ENCODE measurements around the gene ADARB2. TPM values are rescaled to one million over a fixed set of nuclear protein-coding genes. Genes with fewer than 3 reads are reported as not detected.

ADARB2 gene
- total RNA-seq, 1 donor from 2014 or later = 0.19 TPM

DNA sequence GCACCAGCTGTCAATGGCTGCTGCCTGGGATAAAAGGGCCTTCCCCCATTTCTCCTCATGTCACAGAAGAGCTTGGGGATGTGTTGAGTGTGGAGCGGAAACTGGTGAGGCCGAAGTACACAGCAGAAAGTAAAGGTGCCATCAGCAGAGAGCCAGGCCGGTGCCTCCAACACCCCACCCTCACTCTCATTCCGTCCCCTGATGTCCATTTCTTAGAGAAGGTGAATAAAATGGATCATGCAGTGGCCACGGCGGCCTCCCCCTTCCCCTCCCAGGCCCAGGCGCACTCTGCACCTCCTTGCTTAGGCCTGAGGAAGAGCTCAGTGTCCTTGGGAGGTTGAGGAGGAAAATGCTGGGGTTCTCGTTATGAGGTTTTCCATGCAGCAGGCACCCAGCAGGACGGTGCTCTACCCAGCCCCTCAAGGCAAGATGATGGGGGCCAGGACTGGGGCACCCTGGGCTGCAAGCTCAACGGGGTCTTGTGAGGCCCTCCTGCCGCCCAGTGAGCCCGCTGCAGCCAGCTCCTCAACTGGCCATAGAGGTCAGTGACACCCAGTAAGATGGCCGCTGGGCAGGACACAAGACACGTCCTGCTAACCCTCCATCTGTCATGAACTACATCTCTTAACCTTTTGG is 163.9 kb downstream of the ADARB2 start:
- DNase-seq (ENCODE audit: low read depth) = no peak

DNA sequence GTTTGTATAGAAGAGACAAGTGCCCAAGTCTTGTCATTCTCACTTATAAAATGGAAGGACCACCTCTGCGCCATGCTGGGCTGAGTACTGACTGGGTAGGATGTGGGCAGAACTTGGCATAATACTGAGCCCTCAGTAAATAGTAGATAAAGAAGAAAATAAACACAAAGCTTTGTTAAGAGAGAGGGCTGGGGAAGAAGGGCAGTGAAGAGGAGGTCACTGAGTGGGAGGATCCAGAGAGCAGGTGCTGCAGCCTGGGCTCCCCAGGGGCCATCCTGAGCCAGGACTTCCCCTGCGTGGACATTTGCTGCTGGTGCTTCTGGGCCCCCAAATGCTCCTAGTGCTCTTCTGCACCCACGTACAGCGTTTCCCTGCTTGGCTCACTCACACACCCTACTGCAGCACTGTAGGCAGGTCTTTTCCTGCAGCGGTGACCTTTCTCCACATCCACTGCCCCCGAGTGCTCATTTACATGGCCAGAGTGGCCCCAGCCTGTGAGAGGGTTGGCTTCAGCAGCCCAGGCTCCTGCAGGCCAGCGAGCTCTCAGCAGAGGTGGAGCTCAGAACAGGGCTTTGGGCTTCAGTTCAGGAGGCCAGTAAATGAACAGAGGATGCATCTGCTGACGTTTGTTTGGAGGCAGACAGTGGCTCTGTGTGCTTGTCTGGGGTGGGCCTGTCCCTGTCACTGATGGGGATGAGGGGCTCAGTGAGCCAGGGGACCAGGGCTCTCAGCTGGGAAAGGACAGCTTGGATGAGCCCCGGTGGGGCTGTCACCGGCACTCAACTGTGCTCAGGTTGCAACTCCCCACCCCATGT is 164.6 kb downstream of the ADARB2 start:
- DNase-seq (ENCODE audit: low read depth) = no peak

DNA sequence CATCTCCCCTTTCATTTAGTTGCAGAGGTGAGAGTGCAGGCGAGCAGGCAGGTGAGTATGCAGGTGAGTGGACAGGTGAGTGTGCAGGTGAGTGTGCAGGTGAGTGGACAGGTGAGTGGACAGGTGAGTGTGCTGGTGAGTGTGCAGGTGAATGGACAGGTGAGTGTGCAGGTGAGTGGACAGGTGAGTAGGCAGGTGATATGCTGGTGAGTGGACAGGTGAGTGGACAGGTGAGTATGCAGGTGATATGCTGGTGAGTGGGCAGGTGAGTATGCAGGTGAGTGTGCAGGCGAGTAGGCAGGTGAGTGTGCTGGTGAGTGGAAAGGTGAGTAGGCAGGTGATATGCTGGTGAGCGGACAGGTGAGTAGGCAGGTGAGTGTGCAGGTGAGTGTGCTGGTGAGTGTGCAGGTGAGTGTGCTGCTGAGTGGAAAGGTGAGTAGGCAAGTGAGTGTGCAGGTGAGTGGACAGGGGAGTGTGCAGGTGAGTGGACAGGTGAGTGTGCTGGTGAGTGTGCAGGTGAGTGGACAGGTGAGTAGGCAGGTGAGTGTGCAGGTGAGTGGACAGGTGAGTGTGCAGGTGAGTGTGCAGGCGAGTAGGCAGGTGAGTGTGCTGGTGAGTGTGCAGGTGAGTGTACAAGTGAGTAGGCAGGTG is 165.6 kb downstream of the ADARB2 start:
- DNase-seq (ENCODE audit: low read depth) = no peak

DNA sequence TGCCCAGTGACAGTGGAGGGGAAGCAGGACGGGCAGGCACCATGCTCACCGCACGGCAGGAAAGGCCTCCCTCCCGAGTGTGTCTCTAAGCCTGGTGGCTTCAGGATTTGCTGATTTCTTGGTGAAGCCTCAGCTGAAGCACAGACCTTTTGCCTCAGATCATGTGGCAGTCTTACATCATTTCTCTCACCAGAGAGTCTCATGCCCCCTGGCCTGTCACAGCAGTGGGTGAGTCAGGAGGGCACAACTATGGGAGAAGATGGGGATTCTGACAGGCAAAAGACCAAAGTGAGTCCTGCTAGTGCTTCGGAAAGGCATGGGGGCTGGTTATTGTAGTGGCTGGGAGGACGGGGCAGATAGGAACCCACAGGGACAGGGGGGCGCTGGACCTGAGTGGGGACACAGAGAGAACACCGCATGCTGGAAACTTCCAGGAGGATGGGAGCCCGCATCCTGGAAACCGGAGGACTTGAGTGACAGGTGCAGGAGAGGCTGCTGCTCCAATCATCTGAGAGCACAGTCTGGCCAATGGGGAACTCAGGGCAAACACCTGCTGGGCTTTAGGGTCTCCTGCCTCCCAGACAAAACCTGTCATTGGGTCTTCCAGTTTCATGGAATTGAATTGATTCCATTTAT is 166.8 kb downstream of the ADARB2 start:
- DNase-seq (ENCODE audit: low read depth) = no peak

DNA sequence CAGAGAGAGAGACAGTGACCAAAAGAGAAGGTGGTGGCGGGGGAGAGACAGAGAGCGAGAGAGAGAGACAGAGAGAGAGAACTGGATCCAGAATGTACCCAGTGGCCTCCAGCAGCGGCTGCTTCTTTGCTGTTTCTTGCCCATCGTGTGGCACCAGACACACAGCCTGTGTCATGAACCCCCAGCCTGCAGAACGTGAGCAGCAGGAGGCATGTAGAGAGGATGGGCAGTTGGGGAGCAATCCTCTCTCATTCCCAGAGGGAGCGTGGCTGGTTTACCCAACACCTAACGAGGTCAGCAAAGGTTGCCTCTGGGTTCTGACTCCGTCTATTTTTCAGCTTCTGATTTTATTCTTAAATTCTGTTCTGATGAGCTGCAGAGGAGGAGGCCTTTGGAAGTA is 168.1 kb downstream of the ADARB2 start:
- no peak for DNase-seq (ENCODE audit: low read depth)

DNA sequence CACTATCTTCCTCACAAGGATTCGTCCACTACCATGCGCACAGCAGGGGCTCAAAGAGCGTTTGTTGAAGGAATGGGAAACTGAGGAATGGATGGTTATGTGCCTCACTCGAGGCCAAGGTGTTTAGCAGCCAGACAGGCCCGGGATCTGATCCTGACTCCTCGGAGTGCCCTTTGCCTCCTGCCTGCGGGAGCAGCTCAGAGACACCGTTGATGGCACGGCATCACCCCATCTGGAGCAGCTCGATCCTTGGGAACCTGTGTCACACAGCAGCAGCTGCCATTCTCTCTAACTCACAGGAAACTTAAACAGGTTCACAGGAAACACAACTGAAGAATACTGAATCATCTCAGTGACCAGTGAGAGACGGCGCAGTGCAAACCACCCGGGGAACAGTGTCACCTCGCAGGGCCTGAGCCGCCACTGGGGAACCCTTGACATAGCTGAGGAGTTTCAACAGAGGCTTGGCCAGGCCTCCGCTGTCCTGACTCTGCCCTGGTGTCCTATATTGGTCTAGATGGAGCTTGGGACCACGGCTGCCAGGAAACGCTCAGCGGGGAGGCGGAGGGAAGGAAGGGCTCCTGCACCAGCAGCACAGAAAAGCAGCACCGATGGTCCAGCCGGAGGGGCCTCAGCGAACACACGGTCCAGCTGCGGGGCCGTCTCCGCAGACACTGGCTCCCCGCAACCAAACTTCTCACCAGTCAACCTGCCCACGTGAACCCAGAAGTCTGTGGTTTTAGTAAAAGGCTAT is 169.4 kb downstream of the ADARB2 start:
- no peak for DNase-seq (ENCODE audit: low read depth)

DNA sequence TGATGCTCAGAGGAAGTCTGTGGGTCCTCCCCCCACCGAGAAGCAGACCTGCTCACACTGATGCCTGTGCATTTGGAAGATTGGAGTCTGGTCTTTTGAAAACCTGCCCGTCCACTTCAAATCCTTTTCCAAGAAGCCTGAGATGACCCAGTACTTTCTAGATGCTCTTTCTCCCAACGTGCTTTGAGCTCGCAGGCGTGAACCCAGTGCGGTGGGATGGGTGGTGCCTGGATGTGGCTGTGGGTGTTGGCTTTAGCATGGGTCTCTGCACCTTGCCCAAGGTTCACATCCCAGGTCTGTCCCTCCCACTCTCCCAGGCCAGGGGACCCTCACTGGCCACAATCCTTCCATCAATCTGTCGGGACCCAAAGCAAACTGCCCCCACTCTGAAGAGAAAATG is 170.2 kb downstream of the ADARB2 start:
- no peak for DNase-seq (ENCODE audit: low read depth)

DNA sequence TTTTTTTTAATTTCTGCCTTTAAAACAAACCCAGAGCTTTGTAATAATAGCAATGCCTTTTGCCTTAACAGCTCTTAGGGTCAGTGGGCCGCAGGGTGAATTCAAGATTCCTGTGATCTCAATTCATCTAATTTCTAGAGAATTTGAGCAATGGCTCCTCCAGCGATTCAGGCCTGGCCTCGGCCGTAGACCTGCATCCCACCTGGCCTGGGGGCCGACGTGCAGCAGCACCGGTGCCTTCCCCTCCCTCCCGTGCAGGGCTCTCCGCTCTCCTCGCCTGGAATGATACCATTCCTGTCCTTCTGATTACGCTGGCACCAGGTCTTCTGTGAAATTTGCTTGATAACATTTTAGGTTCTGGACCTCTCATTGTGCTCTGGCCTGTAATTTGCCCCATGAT is 172.5 kb downstream of the ADARB2 start:
- no peak for DNase-seq (ENCODE audit: low read depth)

DNA sequence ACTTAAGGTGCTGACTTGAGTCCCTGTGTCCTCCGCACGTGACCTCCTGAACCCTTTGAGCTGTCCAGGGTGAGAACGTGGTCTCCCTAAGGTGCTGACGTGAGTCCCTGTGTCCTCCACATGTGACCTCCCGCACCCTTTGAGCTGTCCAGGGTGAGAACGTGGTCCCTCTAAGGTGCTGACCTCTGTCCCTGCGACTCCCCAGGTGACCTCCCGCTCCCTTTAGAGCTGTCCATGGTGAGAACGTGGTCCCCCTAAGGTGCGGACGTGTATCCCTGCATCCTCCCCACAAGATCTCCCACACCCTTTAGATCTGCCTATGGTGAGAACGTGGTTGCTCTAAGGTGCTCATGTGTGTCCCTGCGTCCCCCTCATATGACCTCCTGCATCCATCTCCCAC is 174.3 kb downstream of the ADARB2 start:
- no peak for DNase-seq (ENCODE audit: low read depth)

DNA sequence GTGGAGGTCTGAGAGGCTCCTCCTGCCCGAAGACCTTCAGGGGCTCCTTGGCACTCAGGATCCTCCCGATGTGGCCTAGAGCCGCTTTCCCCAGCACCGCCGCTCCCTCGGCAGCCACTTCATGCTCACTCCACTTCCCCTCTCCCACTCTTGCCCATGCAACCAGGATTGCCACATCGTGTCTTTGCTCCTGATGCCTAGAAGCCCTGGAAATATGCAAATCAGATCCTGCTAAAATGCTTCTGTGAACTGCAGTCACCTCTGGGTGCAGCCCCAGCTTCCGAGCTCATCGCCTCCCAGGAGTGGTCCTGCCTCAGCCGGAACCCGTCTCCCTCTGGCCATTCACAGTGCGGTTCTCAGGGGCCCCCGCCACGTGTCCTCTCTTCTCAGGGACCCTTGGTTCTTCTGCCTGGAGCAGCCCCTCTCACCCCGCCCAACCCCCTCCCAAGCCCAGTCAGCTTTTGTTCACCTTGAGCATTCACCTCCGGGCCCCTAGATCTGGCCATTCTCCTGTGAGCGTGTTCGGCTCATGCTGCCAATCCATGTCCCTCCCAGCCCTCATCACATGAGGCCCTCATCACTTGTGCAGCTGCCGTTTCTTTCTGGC is 175.5 kb downstream of the ADARB2 start:
- DNase-seq (ENCODE audit: low read depth) = no peak

DNA sequence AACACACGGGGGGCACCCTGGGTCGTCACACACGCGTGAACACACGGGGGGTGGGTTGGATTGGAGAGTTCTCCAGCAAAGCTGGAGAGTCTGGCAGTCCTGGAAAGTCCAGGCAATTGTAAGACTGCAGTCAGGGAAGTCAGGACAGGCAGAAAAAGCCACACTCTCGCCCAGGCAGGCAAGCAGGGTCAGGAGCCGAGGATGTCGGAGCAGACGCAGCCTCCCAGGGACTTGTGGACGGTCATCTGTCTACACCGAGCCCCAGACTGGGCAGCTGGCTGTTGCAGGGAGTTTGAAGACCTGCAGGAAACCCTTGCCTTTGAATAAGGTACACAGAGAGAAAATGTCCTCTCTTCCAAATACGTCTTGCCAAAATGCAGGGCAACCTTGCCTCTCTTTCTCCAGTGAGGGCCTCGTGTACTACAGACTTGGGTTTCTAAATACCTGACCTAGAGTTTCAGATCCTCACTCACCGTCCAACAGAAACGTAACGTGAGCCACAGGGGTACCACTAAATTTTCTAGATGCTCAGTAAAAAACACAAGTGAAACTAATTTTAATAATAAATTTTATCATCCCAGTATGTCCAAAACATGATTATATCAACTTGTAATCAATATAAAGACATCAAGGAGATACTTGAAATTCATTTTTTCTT is 176.7 kb downstream of the ADARB2 start:
- DNase-seq (ENCODE audit: low read depth) = no peak

DNA sequence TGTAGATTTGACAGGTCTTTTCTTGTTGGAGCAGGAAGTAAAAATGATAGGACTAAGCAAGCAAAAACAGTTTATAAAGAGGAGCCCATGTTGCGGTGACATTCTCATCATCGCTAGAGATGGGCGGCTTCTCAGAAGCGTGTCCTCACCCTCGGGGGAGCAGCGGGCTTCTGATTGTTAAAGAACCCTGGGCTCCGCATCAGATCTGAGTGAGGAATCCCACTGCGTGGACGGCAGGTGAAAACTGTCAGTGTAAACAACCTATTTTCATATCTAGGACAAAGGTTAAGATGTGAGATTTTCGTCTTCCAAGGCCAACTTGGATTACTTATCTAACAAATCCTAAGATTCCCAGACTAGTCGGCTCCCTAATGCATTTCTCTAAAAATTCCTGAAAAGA is 177.6 kb downstream of the ADARB2 start:
- DNase-seq (ENCODE audit: low read depth) = no peak

DNA sequence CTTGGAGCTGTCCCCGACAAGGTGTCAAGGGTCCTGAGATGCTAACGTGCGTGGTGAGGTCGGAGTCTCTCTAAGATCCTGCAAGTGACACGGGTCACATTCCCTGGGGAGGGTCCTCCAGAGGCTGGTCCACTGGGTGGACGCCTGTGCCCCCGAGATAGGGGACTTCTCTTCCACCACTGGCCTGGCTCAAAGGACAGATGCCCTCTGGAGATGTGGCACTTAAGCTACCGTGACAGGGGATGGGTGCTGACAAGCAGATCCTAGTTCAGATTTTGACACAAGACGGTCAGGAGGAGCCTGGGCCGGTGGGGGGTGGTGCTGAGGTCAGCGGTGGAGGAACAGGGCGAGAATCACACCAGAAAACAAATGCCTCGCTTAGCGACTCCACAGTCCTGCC is 178.0 kb downstream of the ADARB2 start:
- no peak for DNase-seq (ENCODE audit: low read depth)

DNA sequence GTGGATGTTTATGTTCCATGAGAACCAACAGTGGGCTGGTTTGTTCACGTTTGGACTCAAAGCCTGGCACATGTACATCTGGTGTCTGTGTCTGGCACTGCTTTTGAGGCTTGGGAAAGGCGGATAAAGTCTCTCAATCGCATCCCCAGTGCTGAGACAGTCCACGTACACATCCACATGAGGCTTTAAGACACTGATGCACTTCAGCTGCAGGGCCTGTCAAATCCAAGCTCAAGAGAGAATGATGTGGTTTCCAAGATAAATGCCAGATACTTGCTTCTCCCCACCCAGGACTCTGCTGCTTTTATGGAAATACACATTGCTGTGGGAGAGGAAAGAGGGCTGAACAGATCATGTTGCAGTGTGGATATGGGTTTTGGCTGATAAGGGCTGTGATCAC is 178.4 kb downstream of the ADARB2 start:
- no peak for DNase-seq (ENCODE audit: low read depth)

DNA sequence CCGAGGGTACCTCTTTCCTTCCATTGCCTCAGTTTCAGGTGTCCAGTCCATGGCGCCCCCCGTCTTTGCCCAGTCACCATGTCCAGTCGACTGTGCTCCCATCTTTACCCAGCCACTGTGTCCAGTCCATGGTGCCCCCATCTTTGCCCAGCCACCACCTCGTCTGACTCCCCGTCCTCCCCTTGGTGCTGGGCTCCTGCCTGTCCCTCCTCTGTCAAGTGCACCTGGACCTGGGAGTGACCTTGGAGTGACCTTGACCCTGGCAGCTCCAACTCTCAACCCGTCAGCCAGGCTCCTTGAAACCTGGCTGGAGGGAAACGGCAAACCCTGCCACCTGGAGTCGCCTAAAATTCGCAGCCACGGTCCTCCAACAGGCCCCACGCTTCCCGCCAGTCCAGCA is 180.2 kb downstream of the ADARB2 start:
- no peak for DNase-seq (ENCODE audit: low read depth)

DNA sequence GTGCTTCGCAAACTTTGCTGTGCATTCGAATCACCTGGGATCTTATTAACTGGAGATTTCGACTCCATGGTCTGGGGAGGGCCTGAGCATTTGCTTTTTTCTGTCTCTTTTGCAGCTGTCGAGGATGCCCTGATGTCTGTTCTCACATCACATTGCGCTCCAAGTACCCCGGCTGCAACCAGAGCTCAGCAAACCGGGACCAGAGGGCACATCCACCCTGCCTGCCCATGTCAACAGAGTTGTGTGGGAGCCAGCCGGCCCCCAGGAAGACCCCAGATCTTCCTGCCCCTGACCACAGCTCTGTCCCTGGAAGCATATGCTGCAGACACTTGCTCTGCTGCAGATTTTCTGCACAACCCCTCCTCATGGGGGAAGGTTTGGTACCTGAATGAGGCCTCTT is 180.8 kb downstream of the ADARB2 start:
- DNase-seq (ENCODE audit: low read depth) = no peak

DNA sequence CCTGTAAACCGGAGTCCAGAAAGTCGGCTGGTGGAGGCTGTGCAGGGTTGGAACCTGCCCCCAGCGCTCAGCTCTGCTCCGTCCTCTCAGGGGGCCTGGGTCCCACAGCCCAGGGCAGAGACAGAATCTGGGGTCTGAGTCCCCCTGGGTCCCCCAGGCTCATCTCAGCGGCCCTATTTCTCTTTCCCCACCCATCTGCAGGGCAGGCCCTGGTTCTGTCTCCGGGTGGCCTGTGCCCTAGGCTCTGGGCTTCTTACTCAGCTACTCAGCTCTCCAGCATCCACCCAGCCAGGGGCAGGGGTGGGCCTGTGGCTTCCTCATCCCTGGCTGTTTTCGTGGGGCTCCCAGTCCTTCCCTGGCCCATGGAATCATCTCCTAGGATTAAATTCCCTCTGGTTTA is 183.4 kb downstream of the ADARB2 start:
- no peak for DNase-seq (ENCODE audit: low read depth)

DNA sequence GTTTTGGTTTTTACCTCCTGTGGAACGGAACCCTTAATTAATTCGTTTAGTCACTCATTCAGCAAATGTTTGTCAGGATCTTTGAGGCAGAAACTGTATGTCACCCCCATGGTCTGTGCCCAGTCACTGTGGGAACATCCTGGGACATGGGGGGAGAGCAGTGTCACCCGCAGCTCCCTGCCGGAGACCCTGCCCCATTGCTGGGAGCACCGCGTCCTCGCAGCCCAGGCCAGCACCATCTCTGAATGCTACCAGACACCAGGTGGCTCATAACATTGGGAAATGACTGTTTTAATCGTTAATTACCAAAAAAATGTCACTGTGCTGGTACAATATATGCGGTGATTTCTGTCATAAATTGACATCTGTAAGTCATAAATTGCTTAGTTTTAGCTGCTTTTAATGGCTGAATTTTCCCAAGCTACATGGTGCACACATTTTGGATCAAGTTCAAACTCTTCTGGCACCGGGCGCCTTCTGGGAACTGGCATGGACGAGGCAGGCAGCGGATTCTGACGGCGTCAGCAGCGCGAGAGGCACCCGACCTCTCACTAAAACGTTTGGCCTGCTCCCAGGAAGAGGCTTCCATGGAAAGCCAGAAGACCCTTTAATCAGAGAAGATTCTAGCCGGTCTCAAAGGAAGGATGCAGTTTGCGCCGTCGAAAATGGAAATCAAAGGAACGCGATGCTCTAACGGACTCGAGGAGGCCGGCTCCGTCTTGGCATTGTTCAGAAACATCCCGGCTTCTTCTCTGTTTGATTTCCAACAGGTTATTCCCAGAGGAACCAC is 184.2 kb downstream of the ADARB2 start:
- no peak for DNase-seq (ENCODE audit: low read depth)

DNA sequence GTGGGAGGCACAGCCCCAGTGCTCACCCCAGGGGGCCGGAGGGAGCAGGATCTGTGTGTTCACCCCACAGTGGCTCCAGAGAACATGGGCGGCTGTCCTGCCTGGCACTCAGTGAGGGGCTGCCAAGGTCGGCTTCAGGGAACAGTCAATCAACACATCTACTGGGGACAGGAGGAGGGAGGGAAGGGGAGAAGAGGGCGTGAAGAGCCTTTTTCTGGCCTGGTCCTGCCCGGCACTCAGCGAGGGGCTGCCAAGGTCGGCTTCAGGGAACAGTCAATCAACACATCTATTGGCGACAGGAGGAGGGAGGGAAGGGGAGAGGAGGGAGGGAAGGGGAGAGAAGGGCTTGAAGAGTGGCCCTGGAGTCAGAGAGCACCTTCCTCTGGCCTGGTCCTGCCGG is 184.9 kb downstream of the ADARB2 start:
- no peak for DNase-seq (ENCODE audit: low read depth)

Data from myocyte (in vitro differentiated cells).